Nephron (organoid): Measurements from ENCODE around the gene ARL8B.

Source experiments
- H3K27ac Mint-ChIP-seq, 3 experiments: 2 replicates each; pipeline ENCODE4 v1.8.0; 2020; ENCODE audit warnings: mixed read lengths in 3 of 3, mild to moderate bottlenecking in 2 of 3, moderate library complexity in 1 of 3
- H3K27me3 Mint-ChIP-seq: 2 replicates; pipeline ENCODE4 v1.8.0; 2021; ENCODE audit warnings: low read depth, mild to moderate bottlenecking, moderate library complexity, mixed read lengths
- H3K36me3 Mint-ChIP-seq: 2 replicates; pipeline ENCODE4 v1.8.0; 2020; ENCODE audit warnings: low read depth, mixed read lengths
- H3K4me1 Mint-ChIP-seq: 2 replicates; pipeline ENCODE4 v1.8.0; 2020; ENCODE audit warnings: mixed read lengths
- H3K4me3 Mint-ChIP-seq, 3 experiments: 2 replicates each; pipeline ENCODE4 v1.8.0; 2020; ENCODE audit warnings: mild to moderate bottlenecking in 3 of 3, mixed read lengths in 3 of 3, moderate library complexity in 2 of 3
- H3K9me3 Mint-ChIP-seq: 2 replicates; pipeline ENCODE4 v1.8.0; 2020; ENCODE audit warnings: mixed read lengths
- CTCF ChIP-seq, 3 experiments: fragments of 200-600 bp; sonication (generic); IDR thresholded peaks; one replicate each; pipeline ENCODE4 v1.5.0; 2021; ENCODE audit warnings: antibody characterized with exemption in 3 of 3; ENCODE audit not compliant: unreplicated experiment in 3 of 3

The ARL8B gene

GRCh38 chr3:5218815-5219214, 96.7 kb downstream of the ARL8B start:
- H3K27ac Mint-ChIP-seq: peak overlapping the region; percentile 80 to 92 (median 85)
- peaks cover 18% of the 10 kb centered on the region for H3K4me1 Mint-ChIP-seq
- H3K4me3 Mint-ChIP-seq: no peak overlapping the region
- peaks cover 33% of the 10 kb centered on the region for H3K36me3 Mint-ChIP-seq
- no peaks in the 10 kb centered on the region for H3K27me3 Mint-ChIP-seq
- no peak for TF ChIP-seq CTCF (IDR thresholded peaks at IDR 0.05; ENCODE audit: unreplicated experiment in 3 of 3)
- no peaks in the 10 kb centered on the region for H3K9me3 Mint-ChIP-seq

GRCh38 chr3:5219216-5219615, 97.1 kb downstream of the ARL8B start:
- Mint-ChIP-seq H3K4me3 (no peak overlapping the region), H3K27me3 (no peaks in the 10 kb centered on the region), H3K27ac (peak overlapping the region in 1 of 3 experiments; percentile 80), H3K4me1 (peaks cover 18% of the 10 kb centered on the region), H3K9me3 (no peaks in the 10 kb centered on the region), H3K36me3 (peaks cover 29% of the 10 kb centered on the region)
- TF ChIP-seq CTCF (IDR thresholded peaks at IDR 0.05; ENCODE audit: unreplicated experiment in 3 of 3): no peak

GRCh38 chr3:5220193-5220592, 98.1 kb downstream of the ARL8B start:
- peak overlapping the region in 2 of 3 experiments; percentile 3 to 11 for H3K27ac Mint-ChIP-seq
- H3K27me3 Mint-ChIP-seq: no peaks in the 10 kb centered on the region
- H3K4me1 Mint-ChIP-seq: peaks cover 18% of the 10 kb centered on the region
- TF ChIP-seq CTCF (IDR thresholded peaks at IDR 0.05; ENCODE audit: unreplicated experiment in 3 of 3): no peak
- H3K9me3 Mint-ChIP-seq: no peaks in the 10 kb centered on the region
- peaks cover 20% of the 10 kb centered on the region for H3K36me3 Mint-ChIP-seq
- no peak overlapping the region for H3K4me3 Mint-ChIP-seq

- no peak for TF ChIP-seq CTCF (IDR thresholded peaks at IDR 0.05; ENCODE audit: unreplicated experiment in 3 of 3)
These were observed 98.8 kb downstream of the ARL8B start for GRCh38 chr3:5220667-5221431.

GRCh38 chr3:5221701-5222100, 99.6 kb downstream of the ARL8B start:
- Mint-ChIP-seq H3K4me3 (no peak overlapping the region), H3K27me3 (no peaks in the 10 kb centered on the region), H3K36me3 (peaks cover 13% of the 10 kb centered on the region), H3K4me1 (peaks cover 18% of the 10 kb centered on the region), H3K27ac (peak overlapping the region in 1 of 3 experiments; percentile 46), H3K9me3 (no peaks in the 10 kb centered on the region)
- no peak for TF ChIP-seq CTCF (IDR thresholded peaks at IDR 0.05; ENCODE audit: unreplicated experiment in 3 of 3)

More at GRCh38 chr3:5220667-5221431, 98.8 kb downstream of the ARL8B start:
- Mint-ChIP-seq H3K9me3 (no peaks in the 10 kb centered on the region), H3K27me3 (no peaks in the 10 kb centered on the region), H3K27ac (no peak overlapping the region), H3K4me1 (peaks cover 18% of the 10 kb centered on the region), H3K36me3 (peaks cover 15% of the 10 kb centered on the region), H3K4me3 (no peak overlapping the region)
